ENCODE measurements around the gene NTNG2.
A peak's percentile ranks its signal among the peaks of the same experiment; 100 is the strongest.
"Not testable (repeated sequence)": the region's sequence is repeated elsewhere in the genome, so short reads cannot be mapped to it uniquely, and the experiment has no call there.

Gene NTNG2

GRCh38 chr9:132266017-132266416 is 104.2 kb downstream of the NTNG2 start:
- no peak for DNase-seq

GRCh38 chr9:132267660-132268059 is 105.8 kb downstream of the NTNG2 start:
- no peak for DNase-seq

GRCh38 chr9:132268725-132269352 is 107.0 kb downstream of the NTNG2 start:
- peak; percentile 40 for DNase-seq

- DNase-seq = not testable (repeated sequence)
These were observed 108.1 kb downstream of the NTNG2 start for GRCh38 chr9:132269704-132270516.

GRCh38 chr9:132274861-132275260 is 113.0 kb downstream of the NTNG2 start:
- DNase-seq = no peak

- no peak for DNase-seq
These were observed 121.3 kb downstream of the NTNG2 start for GRCh38 chr9:132283165-132283564.

- DNase-seq = no peak
These were observed 122.0 kb downstream of the NTNG2 start for GRCh38 chr9:132283863-132284262.

GRCh38 chr9:132287256-132287760 is 125.5 kb downstream of the NTNG2 start:
- DNase-seq = no peak

GRCh38 chr9:132288361-132288760 is 126.5 kb downstream of the NTNG2 start:
- no peak for DNase-seq

- no peak for DNase-seq
These were observed 127.1 kb downstream of the NTNG2 start for GRCh38 chr9:132288966-132289365.

GRCh38 chr9:132293145-132293721 is 131.4 kb downstream of the NTNG2 start:
- DNase-seq = no peak
